Urothelium cell line (cell line): ENCODE measurements around the gene COBLL1.

Experiments used
- DNase-seq: peaks from one replicate; pipeline ENCODE4 v3.0.0; 2011; ENCODE audit warnings: low spot score, mixed read lengths
- FAIRE-seq: peaks from 2 replicates; lab custom pipeline; 2011; peaks lifted over from hg19 to GRCh38; lab: Jason Lieb, UNC

Gene COBLL1

DNA sequence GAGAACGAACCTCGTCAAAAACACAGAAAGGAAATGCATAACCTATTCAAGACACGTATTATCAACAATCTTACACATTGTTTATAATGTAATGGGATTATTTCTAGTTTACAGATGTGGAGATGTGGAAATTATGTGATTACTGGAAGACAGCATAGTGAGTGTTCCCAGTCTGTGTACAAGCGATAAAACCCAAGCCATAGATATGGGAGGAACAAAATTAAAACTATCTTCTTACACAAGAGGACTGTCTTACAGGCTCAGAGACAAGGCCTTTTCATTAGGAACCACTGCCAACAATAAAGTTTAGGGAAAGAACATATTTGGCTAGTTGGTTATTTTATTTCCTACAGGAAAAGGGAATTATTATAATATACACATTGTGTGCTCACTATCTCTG is 20.3 kb downstream of the COBLL1 start:
- FAIRE-seq (no peak), DNase-seq (no peak)

GRCh38 chr2:164818149-164819136 is 23.2 kb downstream of the COBLL1 start:
- DNase-seq (no peak), FAIRE-seq (no peak)

DNA sequence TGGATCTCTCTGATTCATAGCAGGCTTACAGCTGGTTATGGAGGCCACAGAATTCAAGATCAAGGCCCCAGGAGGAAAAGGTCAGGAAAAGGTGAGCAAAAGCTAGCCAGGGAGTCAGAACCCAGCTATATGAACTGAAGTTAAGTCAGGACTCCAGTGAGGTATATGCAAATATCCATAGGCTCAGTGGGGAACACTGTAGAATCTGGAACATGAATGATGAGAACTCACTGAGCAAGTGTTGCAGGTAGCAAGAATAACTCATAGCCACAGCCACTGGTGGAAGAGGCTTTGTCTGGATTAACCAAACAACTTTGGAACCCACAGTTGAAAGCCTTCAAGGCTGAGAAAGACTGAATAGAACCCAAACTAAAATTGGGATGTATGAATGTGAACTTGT is 24.7 kb downstream of the COBLL1 start:
- FAIRE-seq (no peak), DNase-seq (no peak)

- DNase-seq (no peak), FAIRE-seq (no peak)
Observed at GRCh38 chr2:164816046-164816445, 25.6 kb downstream of the COBLL1 start.

GRCh38 chr2:164815071-164815793 is 26.4 kb downstream of the COBLL1 start:
- DNase-seq (no peak), FAIRE-seq (no peak)

- FAIRE-seq (no peak), DNase-seq (no peak)
Observed at GRCh38 chr2:164813535-164813934, 28.1 kb downstream of the COBLL1 start.

DNA sequence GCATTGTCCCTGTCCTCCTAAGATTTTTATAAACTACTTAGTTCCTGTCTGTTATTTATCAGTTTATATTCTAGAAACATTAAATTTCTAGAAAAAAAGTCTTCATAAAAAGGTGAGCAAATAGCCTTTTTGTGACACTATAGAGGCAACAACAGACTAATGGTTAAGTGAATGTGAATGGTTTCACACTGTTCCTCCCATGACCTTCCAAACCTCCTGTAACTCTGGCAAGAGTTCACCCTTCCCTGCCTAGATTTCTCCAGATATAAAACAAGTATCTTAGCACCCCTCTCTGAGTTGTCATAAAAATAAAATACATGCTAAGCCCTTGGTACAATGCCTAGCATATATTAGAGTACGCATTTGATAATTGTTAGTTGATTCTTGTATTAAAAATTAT is 29.2 kb downstream of the COBLL1 start:
- no peak for FAIRE-seq

GRCh38 chr2:164811819-164812218 is 29.8 kb downstream of the COBLL1 start:
- FAIRE-seq (no peak), DNase-seq (no peak)

More for the DNA sequence above, 29.2 kb downstream of the COBLL1 start:
- DNase-seq, result no peak

DNA sequence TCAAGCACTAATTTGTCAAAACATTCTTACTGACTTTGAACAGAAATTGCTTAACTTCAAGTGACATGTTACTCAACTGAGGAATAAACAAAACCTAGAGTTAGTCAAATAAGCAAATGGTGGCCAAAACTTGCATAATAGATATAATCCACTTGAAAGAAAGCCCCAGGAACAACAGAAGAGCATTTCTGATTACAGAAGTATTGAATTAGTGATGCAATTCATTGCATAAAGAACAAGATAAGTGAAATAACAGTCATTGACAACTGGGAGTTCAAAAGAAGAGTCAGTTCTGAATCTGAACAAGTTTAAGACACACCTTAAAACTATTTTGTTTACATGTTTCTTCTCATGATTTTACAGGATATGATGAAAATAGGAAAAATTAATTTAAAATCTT is 30.8 kb downstream of the COBLL1 start:
- no peak for FAIRE-seq
- no peak for DNase-seq

DNA sequence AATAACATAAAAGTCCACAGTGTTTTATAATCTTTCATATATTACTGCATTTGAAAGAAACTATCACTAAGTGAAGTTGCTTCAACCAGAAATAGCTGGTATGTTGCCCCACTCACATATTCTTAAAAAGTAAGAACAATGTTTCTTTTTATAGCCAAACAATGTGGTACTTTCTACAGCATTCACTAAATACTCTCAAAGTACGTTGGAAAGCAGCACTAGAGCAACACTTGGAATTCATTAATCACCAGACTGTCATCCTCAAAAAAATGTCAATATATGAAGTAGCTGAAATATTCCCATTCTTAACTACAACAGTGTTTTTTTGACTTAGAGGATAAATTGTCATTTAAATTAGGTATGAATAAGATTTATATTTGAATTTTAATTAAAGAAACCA is 32.8 kb downstream of the COBLL1 start:
- DNase-seq (no peak), FAIRE-seq (no peak)

- no peak for FAIRE-seq
- DNase-seq, result no peak
Observed at GRCh38 chr2:164803776-164804466, 37.7 kb downstream of the COBLL1 start.

GRCh38 chr2:164802095-164802707 is 39.4 kb downstream of the COBLL1 start:
- FAIRE-seq (no peak), DNase-seq (no peak)

- DNase-seq (no peak), FAIRE-seq (no peak)
Observed at GRCh38 chr2:164800572-164800971, 41.1 kb downstream of the COBLL1 start.

- no peak for DNase-seq
- FAIRE-seq, result no peak
Observed at GRCh38 chr2:164797627-164798026, 44.0 kb downstream of the COBLL1 start.

DNA sequence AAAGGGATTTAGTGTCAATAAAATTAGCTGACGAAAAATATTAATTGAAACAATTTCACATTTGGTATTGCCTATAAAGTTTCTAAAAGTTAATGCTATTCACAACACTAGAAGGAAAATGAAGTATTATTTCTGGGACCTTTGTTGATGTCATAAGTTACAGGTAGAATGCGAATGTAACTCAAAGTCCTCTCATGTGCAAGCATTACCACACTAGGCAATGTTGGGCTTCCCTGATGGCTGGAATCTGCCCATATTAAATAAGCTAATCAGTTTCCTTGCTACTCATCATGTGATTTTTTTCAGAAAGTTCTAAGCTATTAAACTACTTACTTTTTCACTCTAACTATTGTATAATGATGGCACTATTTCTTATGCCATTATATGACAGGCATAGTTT is 44.6 kb downstream of the COBLL1 start:
- DNase-seq, result no peak
- FAIRE-seq, result no peak

DNA sequence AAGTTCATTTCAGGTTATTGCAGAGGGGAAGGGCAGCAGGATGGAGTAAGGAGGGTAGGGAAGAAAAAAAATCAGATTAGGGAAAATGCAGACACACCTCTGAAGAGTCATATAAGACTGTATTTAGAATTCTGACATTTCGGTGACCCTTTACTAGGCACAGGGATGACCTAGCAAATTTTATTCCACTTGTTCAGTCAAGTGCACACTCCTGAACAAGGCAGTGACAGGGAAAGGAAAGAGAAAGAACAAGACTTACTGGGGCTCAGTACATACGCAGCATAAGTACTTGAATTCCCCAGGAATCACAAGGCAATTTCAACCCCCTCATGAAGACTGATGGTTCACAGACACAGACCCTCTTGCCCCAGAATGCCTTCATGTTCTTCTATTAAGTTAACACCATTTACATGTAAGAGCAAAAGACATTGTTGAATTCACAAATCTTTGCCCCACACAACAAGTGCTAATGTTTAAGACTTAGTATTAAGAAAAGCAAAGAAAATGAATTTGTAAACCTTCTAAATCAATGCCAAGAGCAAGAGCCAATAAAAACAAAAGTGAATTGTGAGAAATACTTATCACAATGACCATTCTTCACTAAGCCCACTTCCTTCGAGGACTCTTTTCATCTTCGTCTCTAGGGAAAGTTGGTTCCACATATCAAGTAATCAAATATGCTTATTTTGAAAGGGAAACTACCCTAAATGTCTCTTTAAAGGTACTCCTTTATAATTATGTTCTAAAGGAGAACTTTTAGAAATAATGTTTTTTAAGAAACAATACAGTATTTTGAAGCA is 47.0 kb downstream of the COBLL1 start:
- FAIRE-seq, result no peak
- no peak for DNase-seq

- FAIRE-seq, result no peak
Observed at GRCh38 chr2:164794016-164794415, 47.6 kb downstream of the COBLL1 start.

GRCh38 chr2:164793529-164793928 is 48.1 kb downstream of the COBLL1 start:
- FAIRE-seq, result no peak

More at GRCh38 chr2:164794016-164794415, 47.6 kb downstream of the COBLL1 start:
- DNase-seq, result no peak

DNA sequence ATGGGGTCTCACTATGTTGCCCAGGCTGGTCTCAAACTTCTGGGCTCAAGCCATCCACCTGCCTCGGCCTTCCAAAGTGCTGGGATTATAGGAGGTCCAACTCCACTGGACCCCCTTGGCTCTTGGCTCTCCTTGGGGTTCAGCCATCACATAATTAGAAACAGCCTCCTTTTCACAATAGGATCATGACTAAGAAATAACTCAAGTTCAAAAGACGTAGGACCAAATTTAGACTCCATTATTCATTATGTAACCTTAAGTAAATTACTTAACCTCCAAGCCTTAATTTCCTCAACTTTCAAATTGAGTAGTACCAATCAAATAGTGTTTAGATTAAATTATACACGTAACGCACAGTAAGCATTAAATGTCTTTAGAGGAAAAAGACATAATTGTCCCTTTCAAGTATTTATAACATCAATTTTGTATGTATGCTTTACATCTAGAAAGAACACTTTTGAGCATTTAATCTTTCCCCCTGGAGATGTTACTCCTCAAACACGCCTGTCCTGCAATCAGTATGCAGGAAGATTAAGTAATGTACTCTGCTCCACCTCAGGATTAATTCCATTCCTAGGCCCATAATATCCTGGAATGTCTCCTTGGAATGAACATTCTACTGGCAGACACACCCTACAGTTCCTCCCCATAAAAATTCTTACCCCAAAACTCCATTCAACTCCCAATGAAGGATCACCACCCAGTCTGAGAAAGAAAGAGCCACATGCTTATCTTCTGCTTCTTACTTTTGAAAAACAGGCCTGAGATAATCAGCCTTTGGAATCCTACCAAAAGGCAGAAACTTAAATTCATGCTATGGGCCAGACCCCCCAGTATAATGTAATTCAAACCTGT is 49.1 kb downstream of the COBLL1 start:
- no peak for DNase-seq
- FAIRE-seq, result no peak

More at GRCh38 chr2:164793529-164793928, 48.1 kb downstream of the COBLL1 start:
- DNase-seq, result no peak
